ENCODE results near the gene ZCCHC2. TPM values are rescaled to one million over a fixed set of nuclear protein-coding genes. Genes with fewer than 3 reads are reported as not detected.

ZCCHC2 gene
- polyA plus RNA-seq, 1 donor (not counting 4 experiments of a cell fraction or from before 2014, with no cell fraction given) = 12.9 TPM

GRCh38 chr18:62480927-62481326 is 41.9 kb upstream of the ZCCHC2 start:
- no peaks in the 10 kb centered on the region for H3K79me2 ChIP-seq (ENCODE audit: control insufficient read depth, insufficient read depth, low read length)
- no peaks in the 10 kb centered on the region for H3K27me3 ChIP-seq (ENCODE audit: control insufficient read depth, extremely low read depth, insufficient read depth, low read length)
- H4K20me1 ChIP-seq (ENCODE audit: control insufficient read depth, extremely low read depth, insufficient read depth, low read length) = no peaks in the 10 kb centered on the region
- no peaks in the 10 kb centered on the region for H3K9me1 ChIP-seq (ENCODE audit: control insufficient read depth, extremely low read depth, insufficient read depth, low read length)
- H3K4me2 ChIP-seq (ENCODE audit: control insufficient read depth, extremely low read depth, insufficient read depth, low read depth, low read length) = no peak overlapping the region
- H3K9me3 ChIP-seq (ENCODE audit: control insufficient read depth, low read depth, low read length) = peaks cover 3% of the 10 kb centered on the region
- H3K36me3 ChIP-seq (ENCODE audit: control insufficient read depth in 2 of 2, extremely low read depth in 1 of 2, insufficient read depth in 2 of 2, low read length in 2 of 2) = no peaks in the 10 kb centered on the region
- H3K4me1 ChIP-seq (ENCODE audit: control insufficient read depth, extremely low read depth, insufficient read depth, low read length) = peaks cover 10% of the 10 kb centered on the region
- H3K4me3 ChIP-seq (ENCODE audit: control insufficient read depth in 2 of 3, extremely low read depth in 1 of 3, insufficient read depth in 2 of 3, low read depth in 1 of 3, low read length in 3 of 3) = no peak overlapping the region
- dilution Hi-C loops (cut with MboI; ENCODE audit: extremely low pct_ligation_motif_present, low sequenced_read_pairs) = no loop called here
- TF ChIP-seq EZH2 (IDR thresholded peaks at IDR 0.05; ENCODE audit: low read length) = no peak
- TF ChIP-seq CTCF (optimal IDR thresholded peaks at IDR 0.05 in 1 of 3, IDR thresholded peaks at IDR 0.05 in 1 of 3, conservative IDR thresholded peaks at IDR 0.05 in 1 of 3; ENCODE audit: extremely low read depth in 1 of 3, insufficient read depth in 2 of 3, low read length in 3 of 3) = no peak
- H3K9ac ChIP-seq (ENCODE audit: control insufficient read depth, extremely low read depth, insufficient read depth, low read length) = no peak overlapping the region
- no peak overlapping the region for H3K27ac ChIP-seq (ENCODE audit: control insufficient read depth, insufficient read depth, low read length)
- H2AFZ ChIP-seq (ENCODE audit: control insufficient read depth, low read length) = no peak overlapping the region
- FAIRE-seq (no peak), DNase-seq (ENCODE audit: low read depth, low spot score) (no peak)

- FAIRE-seq (no peak), DNase-seq (ENCODE audit: low read depth, low spot score) (no peak)
- H3K9ac ChIP-seq (ENCODE audit: control insufficient read depth, extremely low read depth, insufficient read depth, low read length) = no peak overlapping the region
- no peaks in the 10 kb centered on the region for H3K79me2 ChIP-seq (ENCODE audit: control insufficient read depth, insufficient read depth, low read length)
- no peak overlapping the region for H2AFZ ChIP-seq (ENCODE audit: control insufficient read depth, low read length)
- H3K4me3 ChIP-seq (ENCODE audit: control insufficient read depth in 2 of 3, extremely low read depth in 1 of 3, insufficient read depth in 2 of 3, low read depth in 1 of 3, low read length in 3 of 3) = no peak overlapping the region
- no peaks in the 10 kb centered on the region for H3K27me3 ChIP-seq (ENCODE audit: control insufficient read depth, extremely low read depth, insufficient read depth, low read length)
- H3K27ac ChIP-seq (ENCODE audit: control insufficient read depth, insufficient read depth, low read length) = no peak overlapping the region
- dilution Hi-C loops (cut with MboI; ENCODE audit: extremely low pct_ligation_motif_present, low sequenced_read_pairs) = no loop called here
- no peaks in the 10 kb centered on the region for H3K9me1 ChIP-seq (ENCODE audit: control insufficient read depth, extremely low read depth, insufficient read depth, low read length)
- TF ChIP-seq EZH2 (IDR thresholded peaks at IDR 0.05; ENCODE audit: low read length) = no peak
- TF ChIP-seq CTCF (optimal IDR thresholded peaks at IDR 0.05 in 1 of 3, IDR thresholded peaks at IDR 0.05 in 1 of 3, conservative IDR thresholded peaks at IDR 0.05 in 1 of 3; ENCODE audit: extremely low read depth in 1 of 3, insufficient read depth in 2 of 3, low read length in 3 of 3) = no peak
- H4K20me1 ChIP-seq (ENCODE audit: control insufficient read depth, extremely low read depth, insufficient read depth, low read length) = no peaks in the 10 kb centered on the region
- peaks cover 3% of the 10 kb centered on the region for H3K9me3 ChIP-seq (ENCODE audit: control insufficient read depth, low read depth, low read length)
- peak overlapping the region; percentile 70 for H3K4me2 ChIP-seq (ENCODE audit: control insufficient read depth, extremely low read depth, insufficient read depth, low read depth, low read length)
- peaks cover 18% of the 10 kb centered on the region for H3K4me1 ChIP-seq (ENCODE audit: control insufficient read depth, extremely low read depth, insufficient read depth, low read length)
- no peaks in the 10 kb centered on the region for H3K36me3 ChIP-seq (ENCODE audit: control insufficient read depth in 2 of 2, extremely low read depth in 1 of 2, insufficient read depth in 2 of 2, low read length in 2 of 2)
These were observed 37.9 kb upstream of the ZCCHC2 start for GRCh38 chr18:62484941-62485340.
